HL-60 (cell line): ENCODE data around the gene CCL25.

Experiments used
- POLR2AphosphoS5 ChIP-seq: IDR thresholded peaks from 2 replicates; pipeline ENCODE4 v1.6.1; 2012; ENCODE audit warnings: low read depth
- TF ChIP-seq, protein P1 (sequence below): IDR thresholded peaks from one replicate; pipeline ENCODE4 v1.5.1; 2011; ENCODE audit warnings: low read length, control low read depth, inconsistent platforms; ENCODE audit not compliant: insufficient read depth
- TF ChIP-seq, protein P2 (sequence below): IDR thresholded peaks from 2 replicates; pipeline ENCODE4 v1.6.1; 2012; ENCODE audit warnings: low read depth; ENCODE audit not compliant: insufficient replicate concordance

DNA sequence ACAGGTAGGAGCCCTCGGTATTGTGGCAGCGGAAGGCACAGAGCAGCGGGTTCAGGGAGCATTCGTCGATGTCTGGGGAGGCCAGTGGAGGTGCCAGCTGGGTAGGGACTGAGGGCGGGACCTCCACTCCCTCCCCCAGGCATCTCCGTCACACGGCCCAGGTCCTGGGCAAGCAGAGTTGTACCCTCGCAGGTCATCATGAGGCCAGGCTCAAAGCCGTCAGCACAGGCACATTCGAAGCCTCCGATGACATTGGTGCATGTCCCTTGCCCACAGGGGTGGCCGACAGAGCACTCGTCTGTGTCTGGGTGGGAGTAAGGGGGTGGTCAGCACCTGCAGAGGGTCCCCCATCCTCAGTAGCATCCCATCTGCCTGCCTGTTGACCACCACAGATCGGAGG, 35.3 kb downstream of the CCL25 start:
- TF ChIP-seq, protein P1, sequence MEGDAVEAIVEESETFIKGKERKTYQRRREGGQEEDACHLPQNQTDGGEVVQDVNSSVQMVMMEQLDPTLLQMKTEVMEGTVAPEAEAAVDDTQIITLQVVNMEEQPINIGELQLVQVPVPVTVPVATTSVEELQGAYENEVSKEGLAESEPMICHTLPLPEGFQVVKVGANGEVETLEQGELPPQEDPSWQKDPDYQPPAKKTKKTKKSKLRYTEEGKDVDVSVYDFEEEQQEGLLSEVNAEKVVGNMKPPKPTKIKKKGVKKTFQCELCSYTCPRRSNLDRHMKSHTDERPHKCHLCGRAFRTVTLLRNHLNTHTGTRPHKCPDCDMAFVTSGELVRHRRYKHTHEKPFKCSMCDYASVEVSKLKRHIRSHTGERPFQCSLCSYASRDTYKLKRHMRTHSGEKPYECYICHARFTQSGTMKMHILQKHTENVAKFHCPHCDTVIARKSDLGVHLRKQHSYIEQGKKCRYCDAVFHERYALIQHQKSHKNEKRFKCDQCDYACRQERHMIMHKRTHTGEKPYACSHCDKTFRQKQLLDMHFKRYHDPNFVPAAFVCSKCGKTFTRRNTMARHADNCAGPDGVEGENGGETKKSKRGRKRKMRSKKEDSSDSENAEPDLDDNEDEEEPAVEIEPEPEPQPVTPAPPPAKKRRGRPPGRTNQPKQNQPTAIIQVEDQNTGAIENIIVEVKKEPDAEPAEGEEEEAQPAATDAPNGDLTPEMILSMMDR, result no peak
- TF ChIP-seq POLR2AphosphoS5, result no peak
- TF ChIP-seq, protein P2, sequence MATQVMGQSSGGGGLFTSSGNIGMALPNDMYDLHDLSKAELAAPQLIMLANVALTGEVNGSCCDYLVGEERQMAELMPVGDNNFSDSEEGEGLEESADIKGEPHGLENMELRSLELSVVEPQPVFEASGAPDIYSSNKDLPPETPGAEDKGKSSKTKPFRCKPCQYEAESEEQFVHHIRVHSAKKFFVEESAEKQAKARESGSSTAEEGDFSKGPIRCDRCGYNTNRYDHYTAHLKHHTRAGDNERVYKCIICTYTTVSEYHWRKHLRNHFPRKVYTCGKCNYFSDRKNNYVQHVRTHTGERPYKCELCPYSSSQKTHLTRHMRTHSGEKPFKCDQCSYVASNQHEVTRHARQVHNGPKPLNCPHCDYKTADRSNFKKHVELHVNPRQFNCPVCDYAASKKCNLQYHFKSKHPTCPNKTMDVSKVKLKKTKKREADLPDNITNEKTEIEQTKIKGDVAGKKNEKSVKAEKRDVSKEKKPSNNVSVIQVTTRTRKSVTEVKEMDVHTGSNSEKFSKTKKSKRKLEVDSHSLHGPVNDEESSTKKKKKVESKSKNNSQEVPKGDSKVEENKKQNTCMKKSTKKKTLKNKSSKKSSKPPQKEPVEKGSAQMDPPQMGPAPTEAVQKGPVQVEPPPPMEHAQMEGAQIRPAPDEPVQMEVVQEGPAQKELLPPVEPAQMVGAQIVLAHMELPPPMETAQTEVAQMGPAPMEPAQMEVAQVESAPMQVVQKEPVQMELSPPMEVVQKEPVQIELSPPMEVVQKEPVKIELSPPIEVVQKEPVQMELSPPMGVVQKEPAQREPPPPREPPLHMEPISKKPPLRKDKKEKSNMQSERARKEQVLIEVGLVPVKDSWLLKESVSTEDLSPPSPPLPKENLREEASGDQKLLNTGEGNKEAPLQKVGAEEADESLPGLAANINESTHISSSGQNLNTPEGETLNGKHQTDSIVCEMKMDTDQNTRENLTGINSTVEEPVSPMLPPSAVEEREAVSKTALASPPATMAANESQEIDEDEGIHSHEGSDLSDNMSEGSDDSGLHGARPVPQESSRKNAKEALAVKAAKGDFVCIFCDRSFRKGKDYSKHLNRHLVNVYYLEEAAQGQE, result no peak
